Esophagus muscularis mucosa (tissue), 3 donors: Measurements from ENCODE around the gene CCDC87.

Source experiments
- CTCF ChIP-seq, 3 experiments: fragments of 200-600 bp in 2 of 3; fragments of 450-650 bp in 1 of 3; sonication (generic) in 2 of 3; IDR thresholded peaks; one replicate each; pipeline ENCODE4 v1.5.1; 2017 to 2019; ENCODE audit warnings: antibody characterized with exemption in 3 of 3, mild to moderate bottlenecking in 2 of 3, moderate library complexity in 1 of 3
- POLR2A ChIP-seq: fragments of 450-650 bp; IDR thresholded peaks from one replicate; pipeline ENCODE4 v1.6.1; 2017; ENCODE audit warnings: antibody characterized with exemption, moderate library complexity, mild to moderate bottlenecking, low read depth

- TF ChIP-seq CTCF (IDR thresholded peaks at IDR 0.05), result no peak
- no peak for TF ChIP-seq POLR2A
Observed at GRCh38 chr11:66549696-66550095, 43.2 kb downstream of the CCDC87 start.
